ENCODE results near the gene MMRN1. TPM values are rescaled to one million over a fixed set of nuclear protein-coding genes. Genes with fewer than 3 reads are reported as not detected.
A peak's percentile ranks its signal among the peaks of the same experiment; 100 is the strongest.

The MMRN1 gene
- total and polyA plus RNA-seq, 2 of the 8 experiments (the other 6 are each of a cell fraction or from before 2014, with no cell fraction given): not detected

DNA sequence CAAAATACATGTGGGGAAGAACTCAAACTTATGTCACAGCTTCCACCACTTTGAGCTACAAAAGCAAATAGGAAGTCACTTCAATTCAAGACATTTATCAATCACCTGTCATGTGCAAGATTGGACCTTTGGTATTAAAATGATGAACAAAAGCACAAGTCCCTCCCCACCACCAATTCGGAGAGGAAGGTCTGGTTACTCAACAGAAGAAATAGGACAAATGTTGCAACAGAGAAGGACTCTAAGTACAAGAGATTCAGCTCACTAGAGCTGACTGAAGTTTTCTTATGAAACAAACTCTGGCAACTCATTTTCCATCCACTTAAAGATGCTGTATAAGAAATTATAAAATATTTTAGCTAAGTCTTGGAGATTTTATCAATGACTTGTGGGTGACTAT, 16.0 kb upstream of the MMRN1 start:
- TF ChIP-seq CBX8 (IDR thresholded peaks at IDR 0.05; ENCODE audit: borderline replicate concordance, low read depth, low read length) (no peak), NRF1 (IDR thresholded peaks at IDR 0.05; ENCODE audit: low read depth, low read length) (no peak), PHF8 (conservative IDR thresholded peaks at IDR 0.05; ENCODE audit: low read depth, low read length) (no peak), SP4 (IDR thresholded peaks at IDR 0.05; ENCODE audit: low read length) (no peak), CTBP2 (IDR thresholded peaks at IDR 0.05; ENCODE audit: borderline replicate concordance, insufficient read depth, insufficient read length, low read length) (no peak), TAF7 (optimal IDR thresholded peaks at IDR 0.05; ENCODE audit: borderline replicate concordance, low read depth, low read length) (no peak), CEBPB (IDR thresholded peaks at IDR 0.05; ENCODE audit: low read depth, low read length) (no peak), HDAC2 (IDR thresholded peaks at IDR 0.05; ENCODE audit: borderline replicate concordance in 1 of 2, low read depth in 2 of 2, low read length in 2 of 2) (no peak), CHD2 (IDR thresholded peaks at IDR 0.05; ENCODE audit: low read length) (no peak), ZNF274 (IDR thresholded peaks at IDR 0.05; ENCODE audit: borderline replicate concordance, extremely low read depth, low read length) (no peak), JUN (IDR thresholded peaks at IDR 0.05; ENCODE audit: low read depth, low read length) (no peak), CREB1 (IDR thresholded peaks at IDR 0.05) (no peak)
- Histone ChIP-seq H3K14ac (ENCODE audit: insufficient read length) (no peak overlapping the region), H3K23me2 (ENCODE audit: low read depth, low read length) (no peaks in the 10 kb centered on the region; the same call in 1 of the 2 replicates), H3K9ac (replicated peaks in 1 of 4; ENCODE audit: extremely low read depth in 1 of 4, low read depth in 3 of 4, low read length in 3 of 4) (no peak overlapping the region), H2AFZ (ENCODE audit: low read length) (peak overlapping the region; percentile 3; the same call in 1 of the 2 replicates), H2BK5ac (ENCODE audit: low read depth, low read length) (no peak overlapping the region), H4K8ac (ENCODE audit: extremely low read depth, insufficient read depth, low read length) (no peak overlapping the region), H3K4me2 (ENCODE audit: insufficient read depth in 1 of 2, low read depth in 2 of 2, low read length in 2 of 2) (no peak overlapping the region), H3K18ac (ENCODE audit: extremely low read depth, low read length) (no peak overlapping the region), H3K79me1 (ENCODE audit: low read depth, low read length) (no peaks in the 10 kb centered on the region), H3K9me3 (ENCODE audit: insufficient read depth in 2 of 2, low read depth in 1 of 2, low read length in 1 of 2) (no peaks in the 10 kb centered on the region), H4K20me1 (replicated peaks in 1 of 2; ENCODE audit: control insufficient read depth in 1 of 2, insufficient read depth in 2 of 2, low read length in 2 of 2) (no peaks in the 10 kb centered on the region), H3K4ac (replicated peaks; ENCODE audit: insufficient read length, low read depth, low read length) (no peak overlapping the region), H2BK20ac (ENCODE audit: low read length) (no peak overlapping the region), H3K4me3 (ENCODE audit: extremely low read depth in 1 of 4, insufficient read depth in 2 of 4, low read depth in 3 of 4, low read length in 4 of 4) (no peak overlapping the region), H4K5ac (ENCODE audit: insufficient read length, low read depth, low read length) (no peak overlapping the region), H2BK120ac (replicated peaks; ENCODE audit: low read depth, low read length) (no peak overlapping the region), H3K36me3 (ENCODE audit: control insufficient read depth in 2 of 4, insufficient read depth in 4 of 4, low read length in 3 of 4) (no peaks in the 10 kb centered on the region), H2AK5ac (ENCODE audit: low read depth, low read length) (no peak overlapping the region), H3K27me3 (replicated peaks in 1 of 4; ENCODE audit: control insufficient read depth in 3 of 4, extremely low read depth in 1 of 4, insufficient read depth in 3 of 4, low read length in 3 of 4) (no peaks in the 10 kb centered on the region), H2BK15ac (ENCODE audit: low read length) (no peak overlapping the region), H3K56ac (replicated peaks; ENCODE audit: insufficient read length, low read depth, low read length) (no peak overlapping the region), H3K4me1 (replicated peaks in 1 of 4; ENCODE audit: control insufficient read depth in 3 of 4, insufficient read depth in 4 of 4, low read length in 3 of 4) (no peaks in the 10 kb centered on the region), H4K91ac (replicated peaks; ENCODE audit: insufficient read length, low read length) (no peak overlapping the region), H3K79me2 (ENCODE audit: control insufficient read depth in 1 of 2, insufficient read depth in 2 of 2, low read length in 2 of 2) (no peaks in the 10 kb centered on the region), H2BK12ac (ENCODE audit: low read depth, low read length) (no peak overlapping the region), H3K23ac (ENCODE audit: insufficient read length) (no peak overlapping the region), H3K27ac (ENCODE audit: low read depth, low read length) (no peak overlapping the region)
- ChIA-PET CTCF (ENCODE audit: partially characterized antibody) (interaction anchor here (0.8 to 1.8 kb wide), 4 partner anchors 10 to 362 kb away, joined by 3 to 6 read pairs (median 4); no protein-coding TSS in a partner anchor), POLR2A (ENCODE audit: partially characterized antibody) (no interaction called here)
- DNase-seq (ENCODE audit: low read depth in 1 of 2, low spot score in 2 of 2) (no peak), FAIRE-seq (no peak)
- WGBS, 2 experiments (ENCODE audit: extremely low coverage in 1 of 2, insufficient coverage in 1 of 2, insufficient read length in 1 of 2, insufficient replicate concordance in 2 of 2, low coverage in 1 of 2, low lambda C conversion rate in 2 of 2, missing lambda C conversion rate in 1 of 2): 89% methylated on average over 1 of the region's 1 CpG; no CpG with 5 or more reads in 1 of the 2 experiments
